Gastroesophageal sphincter (tissue), 4 donors: ENCODE measurements around the gene CORO2B. TPM values are rescaled to one million over a fixed set of nuclear protein-coding genes. Genes with fewer than 3 reads are reported as not detected.

Source experiments
- ATAC-seq: fragments of 150-250 bp; one replicate; pipeline ENCODE4 v1.9.1; 2016; ENCODE audit warnings: mild to moderate bottlenecking, moderate library complexity
- H3K27ac ChIP-seq, 4 donors: fragments of 200-600 bp; sonication (generic) in 3 of 4; 1 replicate in 3 of 4; 2 replicates in 1 of 4; pipeline ENCODE4 v1.5.1; 2016 to 2019
- H3K27me3 ChIP-seq: fragments of 200-600 bp; sonication (generic); one replicate; pipeline ENCODE4 v1.5.1; 2019
- H3K36me3 ChIP-seq, 2 donors: fragments of 200-600 bp; sonication (generic); one replicate each; pipeline ENCODE4 v1.5.1; 2019; ENCODE audit warnings: control low read depth in 1 of 2
- H3K4me1 ChIP-seq, 3 donors: fragments of 200-600 bp; sonication (generic); 1 replicate in 2 of 3; 2 replicates in 1 of 3; pipeline ENCODE4 v1.5.1; 2016 to 2019; ENCODE audit warnings: control low read depth in 2 of 3
- H3K4me3 ChIP-seq, 2 donors: fragments of 200-600 bp; sonication (generic); one replicate each; pipeline ENCODE4 v1.5.1; 2019; ENCODE audit warnings: mild to moderate bottlenecking in 1 of 2, moderate library complexity in 1 of 2
- H3K9me3 ChIP-seq, 3 donors: fragments of 200-600 bp; sonication (generic); one replicate each; pipeline ENCODE4 v1.5.1; 2017 to 2019; ENCODE audit warnings: control low read depth in 2 of 3
- EP300 ChIP-seq: sonication (generic); formaldehyde crosslinking; IDR thresholded peaks from one replicate; pipeline ENCODE4 v1.6.1; 2017; ENCODE audit warnings: antibody characterized with exemption, mild to moderate bottlenecking
- POLR2A ChIP-seq, 2 donors: fragments of 450-650 bp; IDR thresholded peaks; one replicate each; pipeline ENCODE4 v1.6.1; 2017; ENCODE audit warnings: antibody characterized with exemption in 2 of 2, mild to moderate bottlenecking in 2 of 2, moderate library complexity in 1 of 2
- POLR2AphosphoS5 ChIP-seq: sonication (generic); formaldehyde crosslinking; IDR thresholded peaks from one replicate; pipeline ENCODE4 v1.6.1; 2017; ENCODE audit warnings: antibody characterized with exemption
- WGBS, 2 donors: methylation state at CpG; one replicate each; pipeline ENCODE4 v1.1.5; 2018; ENCODE audit warnings: low coverage in 1 of 2; 5-methylcytosine and 5-hydroxymethylcytosine counted together
- total RNA-seq, 4 donors: library from RNA; depleted of rRNA; stranded (reverse); fragments of >200 nt; gene quantifications; one replicate each; pipeline ENCODE4 v1.1.0, GENCODE V29; 2016
- TF ChIP-seq, protein P1 (sequence below), 4 experiments: fragments of 200-600 bp in 2 of 4; fragments of 450-650 bp in 2 of 4; sonication (generic) in 1 of 4; IDR thresholded peaks; one replicate each; pipeline ENCODE4 v1.5.1; 2017 to 2019; ENCODE audit warnings: antibody characterized with exemption in 4 of 4, mild to moderate bottlenecking in 2 of 4, moderate library complexity in 2 of 4

The CORO2B gene
- total RNA-seq, 4 donors from 2014 or later: 3.2 to 9.1 (median 6.6) TPM

DNA sequence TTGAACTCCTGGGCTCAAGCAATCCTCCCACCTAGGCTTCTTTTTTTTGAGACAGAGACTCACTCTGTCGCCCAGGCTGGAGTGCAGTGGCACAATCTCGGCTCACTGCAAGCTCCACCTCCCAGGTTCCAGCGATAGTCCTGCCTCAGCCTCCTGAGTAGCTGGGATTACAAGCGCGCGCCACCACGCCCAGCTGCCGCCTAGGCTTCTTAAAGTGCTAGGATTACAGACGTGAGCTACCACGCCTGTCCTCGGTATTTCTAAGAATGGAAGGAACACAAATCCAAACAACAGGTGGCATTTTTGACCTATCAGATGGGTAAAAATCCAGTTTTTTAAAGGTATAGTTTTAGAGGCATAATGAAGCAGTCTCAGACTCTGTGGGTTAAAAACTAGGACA is 128.1 kb downstream of the CORO2B start:
- Histone ChIP-seq H3K4me1 (peaks cover 0 to 8% (median 5%) of the 10 kb centered on the region in 3 donors), H3K9me3 (no peaks in the 10 kb centered on the region), H3K27ac (no peak overlapping the region), H3K4me3 (no peak overlapping the region), H3K27me3 (peaks cover 5% of the 10 kb centered on the region), H3K36me3 (peaks cover 0 to 12% of the 10 kb centered on the region in 2 donors)
- TF ChIP-seq POLR2AphosphoS5: no peak
- no peak for ATAC-seq
- 77 to 90% methylated on average over 2 to 4 of the region's 11 CpGs for WGBS, 2 donors

DNA sequence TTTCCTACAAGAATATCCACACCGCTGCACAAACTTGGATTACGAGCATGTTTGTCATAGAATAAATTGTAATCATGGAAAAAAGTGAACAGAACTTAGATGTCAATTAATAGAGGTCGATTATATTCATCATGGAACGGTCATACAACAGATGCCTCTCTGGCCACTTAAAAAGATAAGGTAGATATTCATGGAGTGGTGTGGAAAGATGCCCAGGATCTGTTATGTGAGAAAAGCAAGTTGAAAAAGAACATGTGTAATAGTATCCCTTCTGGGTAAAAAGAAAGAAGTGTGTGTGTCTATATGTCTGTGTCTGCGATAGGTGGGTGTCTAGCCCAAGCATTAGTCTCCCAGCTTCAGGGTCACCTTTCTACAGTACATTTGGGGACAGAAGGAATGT is 128.6 kb downstream of the CORO2B start:
- Histone ChIP-seq H3K9me3 (no peaks in the 10 kb centered on the region), H3K27me3 (peaks cover 5% of the 10 kb centered on the region), H3K4me3 (no peak overlapping the region), H3K36me3 (peaks cover 0 to 12% of the 10 kb centered on the region in 2 donors), H3K27ac (no peak overlapping the region), H3K4me1 (peaks cover 0 to 8% (median 5%) of the 10 kb centered on the region in 3 donors)
- ATAC-seq: no peak
- WGBS, 2 donors: 25 to 33% methylated on average over 5 of the region's 5 CpGs
- TF ChIP-seq EP300 (no peak), POLR2AphosphoS5 (no peak), POLR2A (IDR thresholded peaks at IDR 0.05) (no peak)
- TF ChIP-seq, protein P1, sequence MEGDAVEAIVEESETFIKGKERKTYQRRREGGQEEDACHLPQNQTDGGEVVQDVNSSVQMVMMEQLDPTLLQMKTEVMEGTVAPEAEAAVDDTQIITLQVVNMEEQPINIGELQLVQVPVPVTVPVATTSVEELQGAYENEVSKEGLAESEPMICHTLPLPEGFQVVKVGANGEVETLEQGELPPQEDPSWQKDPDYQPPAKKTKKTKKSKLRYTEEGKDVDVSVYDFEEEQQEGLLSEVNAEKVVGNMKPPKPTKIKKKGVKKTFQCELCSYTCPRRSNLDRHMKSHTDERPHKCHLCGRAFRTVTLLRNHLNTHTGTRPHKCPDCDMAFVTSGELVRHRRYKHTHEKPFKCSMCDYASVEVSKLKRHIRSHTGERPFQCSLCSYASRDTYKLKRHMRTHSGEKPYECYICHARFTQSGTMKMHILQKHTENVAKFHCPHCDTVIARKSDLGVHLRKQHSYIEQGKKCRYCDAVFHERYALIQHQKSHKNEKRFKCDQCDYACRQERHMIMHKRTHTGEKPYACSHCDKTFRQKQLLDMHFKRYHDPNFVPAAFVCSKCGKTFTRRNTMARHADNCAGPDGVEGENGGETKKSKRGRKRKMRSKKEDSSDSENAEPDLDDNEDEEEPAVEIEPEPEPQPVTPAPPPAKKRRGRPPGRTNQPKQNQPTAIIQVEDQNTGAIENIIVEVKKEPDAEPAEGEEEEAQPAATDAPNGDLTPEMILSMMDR (IDR thresholded peaks at IDR 0.05): no peak

DNA sequence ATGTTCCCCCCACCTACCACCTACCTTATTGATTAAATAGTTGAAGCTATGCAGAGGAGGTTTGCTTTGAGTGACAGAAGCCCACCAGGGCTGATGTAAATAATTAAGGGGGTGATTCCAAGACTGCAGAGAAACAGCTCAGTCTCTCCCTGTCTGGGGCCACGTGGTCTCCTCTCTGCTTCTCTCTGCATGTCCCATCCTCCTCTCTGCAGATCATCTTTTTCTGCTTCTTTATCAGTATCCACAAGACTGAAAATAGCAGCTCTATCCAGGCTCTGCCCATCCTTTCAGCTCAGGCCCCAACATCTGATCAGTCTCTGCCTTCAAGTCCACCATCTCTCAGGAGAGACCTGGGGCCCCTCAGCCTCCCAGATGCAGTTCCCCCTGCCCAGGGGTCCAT is 131.1 kb downstream of the CORO2B start:
- H3K27me3 ChIP-seq: peaks cover 5% of the 10 kb centered on the region
- no peak for ATAC-seq
- no peaks in the 10 kb centered on the region for H3K9me3 ChIP-seq
- 43 to 60% methylated on average over 1 of the region's 1 CpG for WGBS, 2 donors
- peaks cover 0 to under 1% (median 0%) of the 10 kb centered on the region in 3 donors for H3K4me1 ChIP-seq
- no peak overlapping the region for H3K27ac ChIP-seq
- peaks cover 0 to 31% of the 10 kb centered on the region in 2 donors for H3K36me3 ChIP-seq
- no peak for TF ChIP-seq EP300
- no peak for TF ChIP-seq POLR2AphosphoS5
- no peak overlapping the region for H3K4me3 ChIP-seq

DNA sequence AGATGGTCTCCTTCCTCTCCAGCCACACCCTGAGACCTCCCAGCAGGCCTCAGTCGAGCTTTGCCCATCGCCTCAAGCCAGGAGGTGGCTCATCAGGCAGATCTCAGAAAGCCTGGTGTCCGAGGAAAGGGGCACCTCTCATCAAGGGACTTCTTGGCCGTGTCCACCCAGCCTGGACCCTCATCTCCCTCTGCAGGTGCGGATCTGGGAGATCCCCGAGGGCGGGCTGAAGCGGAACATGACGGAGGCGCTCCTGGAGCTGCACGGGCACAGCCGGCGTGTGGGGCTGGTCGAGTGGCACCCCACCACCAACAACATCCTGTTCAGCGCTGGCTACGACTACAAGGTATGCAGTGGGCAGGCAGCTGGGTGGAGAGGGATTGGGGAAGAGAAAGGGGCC is 131.7 kb downstream of the CORO2B start:
- 89% methylated on average over 12 of the region's 16 CpGs; no CpG with 5 or more reads in 1 of the 2 donors for WGBS, 2 donors
- peaks cover 5% of the 10 kb centered on the region for H3K27me3 ChIP-seq
- no peaks in the 10 kb centered on the region for H3K9me3 ChIP-seq
- ATAC-seq: no peak
- no peak overlapping the region for H3K4me3 ChIP-seq
- H3K4me1 ChIP-seq: no peaks in the 10 kb centered on the region
- no peak overlapping the region for H3K27ac ChIP-seq
- TF ChIP-seq POLR2AphosphoS5: no peak
- TF ChIP-seq, protein P1 (IDR thresholded peaks at IDR 0.05): no peak
- TF ChIP-seq POLR2A (IDR thresholded peaks at IDR 0.05): no peak
- no peak for TF ChIP-seq EP300
- peaks cover 0 to 38% of the 10 kb centered on the region in 2 donors for H3K36me3 ChIP-seq

DNA sequence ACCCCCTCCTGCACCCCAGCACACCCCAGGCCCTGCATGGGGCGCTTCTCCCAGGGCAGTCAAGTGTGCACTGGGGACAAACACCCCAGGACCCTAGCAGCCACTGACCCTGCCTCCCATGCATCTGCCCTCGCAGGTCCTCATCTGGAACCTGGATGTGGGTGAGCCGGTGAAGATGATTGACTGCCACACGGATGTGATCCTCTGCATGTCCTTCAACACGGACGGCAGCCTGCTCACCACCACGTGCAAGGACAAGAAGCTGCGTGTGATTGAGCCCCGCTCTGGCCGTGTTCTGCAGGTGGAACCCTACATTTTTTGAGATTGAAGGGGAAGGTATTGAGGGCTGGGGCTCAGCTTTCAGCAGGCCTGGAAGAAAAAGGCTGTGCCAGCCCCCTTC is 132.6 kb downstream of the CORO2B start:
- Histone ChIP-seq H3K9me3 (no peaks in the 10 kb centered on the region), H3K27me3 (peaks cover 5% of the 10 kb centered on the region), H3K4me3 (no peak overlapping the region), H3K4me1 (no peaks in the 10 kb centered on the region), H3K27ac (no peak overlapping the region), H3K36me3 (peaks cover 0 to 39% of the 10 kb centered on the region in 2 donors)
- no peak for TF ChIP-seq POLR2AphosphoS5
- no peak for TF ChIP-seq POLR2A (IDR thresholded peaks at IDR 0.05)
- TF ChIP-seq, protein P1 (IDR thresholded peaks at IDR 0.05): no peak
- 90 to 100% methylated on average over 2 to 3 of the region's 10 CpGs for WGBS, 2 donors
- no peak for ATAC-seq

DNA sequence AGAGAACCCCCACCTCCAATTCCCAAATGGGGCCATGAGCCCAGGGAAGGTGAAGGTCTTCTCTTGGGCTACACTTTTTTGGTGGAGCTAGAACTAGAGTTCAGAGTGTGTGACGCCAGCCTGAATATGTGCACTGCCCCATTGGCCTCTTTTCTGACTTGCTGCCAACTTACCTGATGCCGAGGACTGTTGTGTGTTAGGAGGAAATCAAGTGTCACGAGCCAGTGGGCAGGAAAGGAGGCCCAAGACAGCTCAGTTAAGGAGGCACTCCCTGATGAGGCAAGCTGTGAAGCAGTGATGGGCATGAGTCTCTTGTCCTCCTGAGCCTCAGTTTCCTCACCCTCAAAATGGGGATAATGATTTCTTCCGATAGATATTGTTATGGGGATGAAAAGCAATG is 134.1 kb downstream of the CORO2B start:
- Histone ChIP-seq H3K4me1 (no peaks in the 10 kb centered on the region), H3K36me3 (peaks cover 0 to 39% of the 10 kb centered on the region in 2 donors), H3K4me3 (no peak overlapping the region), H3K9me3 (no peaks in the 10 kb centered on the region), H3K27me3 (peaks cover 5% of the 10 kb centered on the region), H3K27ac (no peak overlapping the region)
- ATAC-seq: no peak
- no peak for TF ChIP-seq EP300
- TF ChIP-seq, protein P1 (IDR thresholded peaks at IDR 0.05): no peak
- TF ChIP-seq POLR2AphosphoS5: no peak
- TF ChIP-seq POLR2A (IDR thresholded peaks at IDR 0.05): no peak
- 91% methylated on average over 4 of the region's 4 CpGs; no CpG with 5 or more reads in 1 of the 2 donors for WGBS, 2 donors
